ENCODE measurements around the gene CALML5.

The CALML5 gene

GRCh38 chr10:5460468-5461202 is 38.7 kb downstream of the CALML5 start:
- DNase-seq: no peak

GRCh38 chr10:5458949-5459747 is 40.2 kb downstream of the CALML5 start:
- no peak for DNase-seq

- DNase-seq: no peak
Observed at GRCh38 chr10:5458425-5458824, 40.9 kb downstream of the CALML5 start.

- DNase-seq: no peak
Observed at GRCh38 chr10:5457741-5458140, 41.6 kb downstream of the CALML5 start.

- no peak for DNase-seq
Observed at GRCh38 chr10:5456563-5456962, 42.8 kb downstream of the CALML5 start.

GRCh38 chr10:5453749-5454489 is 45.5 kb downstream of the CALML5 start:
- no peak for DNase-seq

GRCh38 chr10:5450605-5451384 is 48.6 kb downstream of the CALML5 start:
- no peak for DNase-seq

GRCh38 chr10:5449823-5450222 is 49.5 kb downstream of the CALML5 start:
- DNase-seq: no peak

- no peak for DNase-seq
Observed at GRCh38 chr10:5449227-5449626, 50.1 kb downstream of the CALML5 start.

All from activated gamma-delta T cell (primary cell).